K562 (cell line): ENCODE measurements around the gene CHD6. TPM values are rescaled to one million over a fixed set of nuclear protein-coding genes. Genes with fewer than 3 reads are reported as not detected.

Experiments
- ATAC-seq: fragments of 200-7000 bp; cut with Tn5 transposase; 3 replicates; pipeline ENCODE4 v1.9.1; 2020; ENCODE audit warnings: moderate library complexity
- BruUV-seq: library from RNA; stranded (reverse); fragments of 400-500 nt; replicated peaks from 2 replicates; lab custom pipeline; 2021; lab: Mats Ljungman, UMichigan
- CTCF ChIA-PET: fragments of 300-600 bp; formaldehyde crosslinking; extraction: SDS; loops from one replicate; lab custom pipeline; 2021; ENCODE audit warnings: low intra/inter-chr PET ratio; lab: Yijun Ruan, JAX
- POLR2A ChIA-PET: fragments of 300-600, 350-650 bp; sonication (Branson Sonifier 250); formaldehyde crosslinking; extraction: SDS; loops from one replicate; lab custom pipeline; 2021; ENCODE audit warnings: antibody characterized with exemption, inconsistent platforms; lab: Yijun Ruan, JAX
- DNase-seq, 4 experiments: peaks; one replicate each; pipeline versions ENCODE4 v3.0.0 to v3.0.0-alpha.2; 2011 to 2018; ENCODE audit warnings: low spot score in 3 of 4, mixed read lengths in 3 of 4; ENCODE audit errors: extremely low read depth in 1 of 4
- FAIRE-seq: peaks from 2 replicates; lab custom pipeline; 2011; peaks lifted over from hg19 to GRCh38; lab: Jason Lieb, UNC
- H2AFZ ChIP-seq: 2 replicates; pipeline ENCODE4 v1.6.0; 2011; ENCODE audit warnings: low read depth, low read length, control low read depth, inconsistent platforms
- H3K27ac ChIP-seq: fragments of 200-600 bp; 3 replicates; pipeline ENCODE4 v1.8.0; 2011; ENCODE audit warnings: low read depth, mild to moderate bottlenecking, control low read depth, inconsistent platforms, low read length, moderate library complexity, mixed read lengths; ENCODE audit errors: extremely low read depth
- H3K27me3 ChIP-seq, 2 experiments: fragments of 300-600 bp in 1 of 2; 2 replicates in 1 of 2; 3 replicates in 1 of 2; pipeline versions ENCODE4 v1.6.0 to v1.8.0; 2011; ENCODE audit warnings: inconsistent platforms in 2 of 2, low read length in 2 of 2, mild to moderate bottlenecking in 1 of 2, mixed read lengths in 1 of 2, moderate library complexity in 1 of 2; ENCODE audit not compliant: control insufficient read depth in 2 of 2, insufficient read depth in 2 of 2
- H3K36me3 ChIP-seq: fragments of 300-600 bp; 3 replicates; pipeline ENCODE4 v1.8.0; 2011; ENCODE audit warnings: mild to moderate bottlenecking, low read length, inconsistent platforms; ENCODE audit not compliant: control insufficient read depth, insufficient read depth
- H3K4me1 ChIP-seq, 2 experiments: fragments of 200-600 bp in 1 of 2; replicated peaks in 1 of 2; 2 replicates in 1 of 2; 3 replicates in 1 of 2; pipeline versions ENCODE4 v1.5.1 to v1.8.0; 2011; ENCODE audit warnings: inconsistent platforms in 2 of 2, low read length in 2 of 2, mild to moderate bottlenecking in 1 of 2, mixed read lengths in 1 of 2, moderate library complexity in 1 of 2; ENCODE audit not compliant: control insufficient read depth in 2 of 2, insufficient read depth in 2 of 2
- H3K4me2 ChIP-seq: 2 replicates; pipeline ENCODE4 v1.6.1; 2011; ENCODE audit warnings: low read length, control low read depth, inconsistent platforms, mixed read lengths; ENCODE audit not compliant: insufficient read depth
- H3K4me3 ChIP-seq: fragments of 200-600 bp; sonication (generic), shearing (Covaris generic); 2 replicates; pipeline ENCODE4 v1.5.1; 2016; ENCODE audit warnings: control low read depth, inconsistent platforms
- H3K79me2 ChIP-seq: fragments of 200-600 bp; 3 replicates; pipeline ENCODE4 v1.8.0; 2011; ENCODE audit warnings: low read length, inconsistent platforms; ENCODE audit not compliant: control insufficient read depth, insufficient read depth
- H3K9ac ChIP-seq, 2 experiments: 2 replicates each; pipeline versions ENCODE4 v1.6.0 to v1.6.1; 2011; ENCODE audit warnings: low read depth in 2 of 2, low read length in 2 of 2, control low read depth in 1 of 2, inconsistent platforms in 1 of 2, mild to moderate bottlenecking in 1 of 2, mixed read lengths in 1 of 2; ENCODE audit not compliant: insufficient read depth in 1 of 2
- H3K9me1 ChIP-seq: one replicate; pipeline ENCODE4 v1.6.0; 2011; ENCODE audit warnings: inconsistent platforms, mild to moderate bottlenecking, low read length, moderate library complexity; ENCODE audit not compliant: control insufficient read depth, insufficient read depth
- H3K9me3 ChIP-seq: replicated peaks from 2 replicates; pipeline ENCODE4 v1.5.1; 2011; ENCODE audit warnings: low read depth, low read length, inconsistent platforms; ENCODE audit not compliant: control insufficient read depth, insufficient read depth
- H4K20me1 ChIP-seq: replicated peaks from 2 replicates; pipeline ENCODE4 v1.6.1; 2011; ENCODE audit warnings: low read length, inconsistent platforms, mixed read lengths; ENCODE audit not compliant: control insufficient read depth, insufficient read depth
- CC2D1A ChIP-seq: fragments of 450-650 bp; IDR thresholded peaks from 2 replicates; pipeline ENCODE4 v1.6.1; 2017; ENCODE audit warnings: mild to moderate bottlenecking
- MTA3 ChIP-seq: fragments of 450-650 bp; formaldehyde crosslinking; IDR thresholded peaks from 2 replicates; pipeline ENCODE4 v1.6.1; 2017; ENCODE audit warnings: mild to moderate bottlenecking, borderline replicate concordance
- RBM14 ChIP-seq: fragments of 200-400 bp; formaldehyde crosslinking; IDR thresholded peaks from 2 replicates; pipeline ENCODE4 v1.6.1; 2018; ENCODE audit warnings: low read depth, mild to moderate bottlenecking, low read length, moderate library complexity, borderline replicate concordance; ENCODE audit not compliant: insufficient read depth
- SMARCE1 ChIP-seq: fragments of 450-650 bp; IDR thresholded peaks from 2 replicates; pipeline ENCODE4 v1.7.1; 2016; ENCODE audit warnings: mild to moderate bottlenecking
- SREBF2 ChIP-seq: sonication (generic); formaldehyde crosslinking; IDR thresholded peaks from 2 replicates; pipeline ENCODE4 v1.4.0; 2020; ENCODE audit warnings: mild to moderate bottlenecking, missing genetic modification reagents
- ZNF324 ChIP-seq: fragments of 250-450 bp; sonication (Bioruptor Pico); IDR thresholded peaks from 2 replicates; pipeline ENCODE4 v1.4.0; 2020; ENCODE audit warnings: mild to moderate bottlenecking
- ZNF764 ChIP-seq: fragments of 250-450 bp; sonication (Bioruptor Pico); IDR thresholded peaks from 2 replicates; pipeline ENCODE4 v1.4.0; 2020; ENCODE audit warnings: low read depth, mild to moderate bottlenecking, moderate library complexity
- WGBS: fragments of 100-300 bp; shearing (Covaris generic); methylation state at CpG from one replicate; pipeline ENCODE4 v1.1.6; 2016; ENCODE audit warnings: low coverage, mixed read lengths; ENCODE audit not compliant: insufficient coverage; ENCODE audit errors: missing lambda C conversion rate; 5-methylcytosine and 5-hydroxymethylcytosine counted together
- in situ Hi-C: fragments of 300-500 bp; cut with MboI; formaldehyde crosslinking; loops from 4 replicates; pipeline ENCODE4 v1.15.0; 2018; ENCODE audit warnings: inconsistent platforms, mixed read lengths
- intact Hi-C: fragments of 100-400 bp; cut with micrococcal nuclease; formaldehyde crosslinking; loops from 2 replicates; pipeline ENCODE4 v1.14.2; 2022
- polyA plus RNA-seq, 8 experiments: library from polyadenylated mRNA; depleted of rRNA in 4 of 8; stranded (reverse) in 5 of 8; unstranded in 3 of 8; fragments of >200 nt; fragmentation: Nextera tagmentation in 2 of 8; fragmentation: Illumina TruSeq in 1 of 8; extraction: Ambion mirVana in 2 of 8; extraction: Trizol in 1 of 8; gene quantifications; 2 replicates each; pipeline versions ENCODE4 v1.2.1 to v1.2.3, GENCODE V29; 2011 to 2014; ENCODE audit warnings: inconsistent platforms in 1 of 8, missing spikeins in 1 of 8
- total RNA-seq, 7 experiments: library from RNA; depleted of rRNA in 6 of 7; stranded (reverse); fragments of >200 nt in 6 of 7; fragmentation: Illumina TruSeq in 2 of 7; extraction: Trizol in 2 of 7; gene quantifications; 2 replicates each; pipeline versions ENCODE4 v1.2.1 to v1.2.3, GENCODE V29; 2011 to 2021; ENCODE audit warnings: low replicate concordance in 1 of 7
- TF ChIP-seq, protein P1 (sequence below): sonication (generic); formaldehyde crosslinking; IDR thresholded peaks from 2 replicates; pipeline ENCODE4 v1.9.0; 2022; ENCODE audit warnings: mild to moderate bottlenecking, missing genetic modification reagents

The CHD6 gene
- total and polyA plus RNA-seq, 9 of the 15 experiments (the other 6 are each of a cell fraction or from before 2014, with no cell fraction given), result 3.9 to 24.2 (median 12.8) TPM

DNA sequence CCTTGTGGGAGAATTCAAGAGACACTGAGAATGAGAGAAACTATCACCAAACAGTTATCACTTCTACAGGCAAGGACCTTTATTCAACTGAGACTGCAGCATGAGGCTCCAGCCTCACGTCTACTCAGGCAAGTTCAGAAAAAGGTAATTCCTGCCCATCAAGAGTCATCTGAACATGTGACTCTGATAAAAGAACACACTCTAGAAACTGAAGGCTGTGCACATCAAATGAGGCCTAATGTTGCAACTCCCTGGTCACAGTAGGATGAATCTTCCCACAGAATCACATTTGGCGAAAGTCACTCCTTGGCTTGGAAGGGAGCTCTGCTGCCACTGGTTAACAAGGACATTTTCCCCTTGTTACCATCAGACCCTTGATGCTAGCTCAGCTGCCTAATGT, 180.3 kb downstream of the CHD6 start:
- ChIA-PET POLR2A (interaction anchor here (0.7 to 2.3 kb wide), 3 partner anchors 11 to 87 kb away, joined by 3 to 7 read pairs (median 4); no protein-coding TSS in a partner anchor), CTCF (interaction anchor here (0.6 kb wide), 1 partner anchor 12 kb away, joined by 4 read pairs; no protein-coding TSS in a partner anchor)
- DNase-seq (no peak), ATAC-seq (no peak), FAIRE-seq (no peak)
- TF ChIP-seq RBM14, result no peak
- TF ChIP-seq SMARCE1, result no peak
- no peak for TF ChIP-seq CC2D1A
- no peak for TF ChIP-seq ZNF324 (CRISPR knock-in tag)
- TF ChIP-seq, protein P1, sequence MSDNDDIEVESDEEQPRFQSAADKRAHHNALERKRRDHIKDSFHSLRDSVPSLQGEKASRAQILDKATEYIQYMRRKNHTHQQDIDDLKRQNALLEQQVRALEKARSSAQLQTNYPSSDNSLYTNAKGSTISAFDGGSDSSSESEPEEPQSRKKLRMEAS (CRISPR knock-in tag), result no peak
- no peak for TF ChIP-seq SREBF2 (CRISPR knock-in tag)
- TF ChIP-seq ZNF764 (CRISPR knock-in tag), result no peak
- TF ChIP-seq MTA3, result no peak
- Histone ChIP-seq H3K27ac (no peak overlapping the region), H3K9me3 (no peaks in the 10 kb centered on the region), H3K4me2 (no peak overlapping the region), H4K20me1 (no peaks in the 10 kb centered on the region), H3K79me2 (no peaks in the 10 kb centered on the region), H3K4me3 (no peak overlapping the region), H3K9me1 (no peaks in the 10 kb centered on the region), H3K4me1 (no peaks in the 10 kb centered on the region), H2AFZ (no peak overlapping the region), H3K9ac (no peak overlapping the region), H3K27me3 (no peaks in the 10 kb centered on the region), H3K36me3 (peaks cover 34% of the 10 kb centered on the region; the same call in 2 of the 3 replicates)
- BruUV-seq, result no TSS peak
- WGBS, result 58% methylated on average over 2 of the region's 2 CpGs
- intact Hi-C loops (no loop called here), in situ Hi-C loops (no loop called here)
